Measurements from ENCODE around the gene HDDC3. TPM values are rescaled to one million over a fixed set of nuclear protein-coding genes. Genes with fewer than 3 reads are reported as not detected.

Gene HDDC3, protein sequence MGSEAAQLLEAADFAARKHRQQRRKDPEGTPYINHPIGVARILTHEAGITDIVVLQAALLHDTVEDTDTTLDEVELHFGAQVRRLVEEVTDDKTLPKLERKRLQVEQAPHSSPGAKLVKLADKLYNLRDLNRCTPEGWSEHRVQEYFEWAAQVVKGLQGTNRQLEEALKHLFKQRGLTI
- 11.9 and 13.2 TPM in 2 replicates for total RNA-seq (2014; rRNA removed)
- 9.4 TPM for polyA plus RNA-seq (2012)

DNA sequence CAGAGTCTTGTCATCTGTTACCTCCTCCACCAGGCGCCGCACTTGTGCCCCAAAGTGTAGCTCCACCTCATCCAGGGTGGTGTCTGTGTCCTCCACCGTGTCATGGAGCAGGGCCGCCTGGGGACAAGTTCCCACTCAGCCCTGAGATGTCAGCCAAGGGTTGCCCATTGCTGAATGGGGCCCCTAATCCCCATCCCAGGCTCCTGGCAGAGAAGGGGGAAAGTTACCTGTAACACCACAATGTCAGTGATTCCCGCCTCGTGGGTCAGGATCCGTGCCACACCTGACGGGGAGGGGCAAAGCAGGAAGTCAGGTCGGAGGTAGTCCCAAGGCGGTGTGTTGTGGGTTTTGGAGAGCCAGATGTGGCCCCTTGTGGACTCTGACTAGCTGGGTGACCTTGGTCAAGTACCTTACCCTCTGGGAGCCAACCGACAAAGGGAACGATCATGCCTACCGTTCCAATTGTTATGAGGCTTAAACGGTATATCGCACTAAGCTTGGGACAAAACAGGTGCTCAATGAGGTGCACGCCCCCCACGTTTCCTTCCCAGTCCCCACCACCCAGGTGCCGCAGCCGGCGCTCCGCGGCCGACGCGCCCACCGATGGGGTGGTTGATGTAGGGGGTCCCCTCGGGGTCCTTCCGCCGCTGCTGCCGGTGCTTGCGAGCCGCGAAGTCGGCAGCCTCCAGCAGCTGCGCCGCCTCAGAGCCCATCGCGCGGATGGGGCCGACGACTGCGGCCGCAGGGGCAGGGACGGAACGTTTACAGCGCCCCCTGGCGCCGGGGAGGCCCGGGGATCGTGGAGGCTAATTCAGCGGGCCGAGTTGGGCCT, at the start of gene HDDC3:
Gene HDDC3 (minus strand): TSS at position 722 of the 832 bp plus-strand sequence. CDS start 9 bp downstream, at position 713.
- peak; percentile 80 for DNase-seq (ENCODE audit: low read depth)

DNA sequence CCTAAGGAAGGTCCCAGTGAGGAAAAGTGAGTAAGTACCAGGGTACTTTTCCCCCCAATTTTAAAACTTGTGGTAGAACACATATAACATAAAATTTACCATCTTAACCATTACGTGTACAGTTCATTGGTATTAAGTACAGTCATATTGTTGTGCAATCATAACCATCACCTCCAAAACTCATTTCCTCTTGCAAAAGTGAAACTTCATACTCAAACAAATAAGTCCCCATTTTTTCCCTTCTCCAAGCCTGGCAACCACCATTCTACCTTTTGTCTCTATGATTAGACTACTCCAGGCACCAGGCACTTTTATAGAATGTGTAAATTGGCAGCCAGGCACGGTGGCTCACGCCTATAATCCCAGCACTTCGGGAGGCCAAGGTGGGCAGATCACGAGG, 49.8 kb upstream of the HDDC3 start:
- no peak for DNase-seq (ENCODE audit: low read depth)

DNA sequence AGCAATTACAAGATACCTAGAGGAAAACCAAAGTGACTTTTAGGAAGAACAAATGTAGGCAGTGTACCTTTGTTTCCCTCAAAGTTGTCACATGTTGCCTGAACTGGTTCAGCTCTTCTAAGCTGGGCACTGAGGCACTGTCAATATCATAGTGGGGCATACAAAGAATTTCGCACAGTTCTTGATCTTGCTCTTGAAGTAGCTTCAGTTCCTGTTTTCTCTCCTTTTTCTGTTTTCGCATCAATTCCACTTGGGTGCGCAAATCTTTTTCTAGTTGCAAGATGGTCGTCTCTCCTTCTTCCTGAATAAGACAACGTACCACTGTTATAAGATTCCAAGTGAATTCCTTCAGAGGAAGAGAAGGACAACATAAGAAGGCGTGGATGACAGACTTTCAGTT, 49.3 kb upstream of the HDDC3 start:
- no peak for DNase-seq (ENCODE audit: low read depth)

DNA sequence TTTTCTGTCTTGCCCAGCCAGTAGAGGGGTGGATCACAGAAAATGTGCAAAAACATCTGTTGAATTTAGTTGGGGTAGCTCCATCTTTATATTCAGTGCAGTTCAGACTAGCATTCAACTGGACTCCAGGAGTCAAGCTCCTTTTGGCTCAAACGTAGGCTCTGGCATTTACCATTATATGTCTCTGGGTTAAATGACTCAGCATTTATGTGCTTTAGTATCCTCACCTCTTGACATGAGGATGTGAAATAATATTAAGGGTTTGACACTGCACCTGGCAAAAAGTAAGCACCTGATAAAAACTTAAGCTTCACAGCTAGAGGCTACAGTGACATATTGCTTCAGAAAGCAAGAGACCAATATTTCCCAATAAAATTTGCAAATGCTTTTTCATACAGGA, 47.2 kb upstream of the HDDC3 start:
- no peak for DNase-seq (ENCODE audit: low read depth)

DNA sequence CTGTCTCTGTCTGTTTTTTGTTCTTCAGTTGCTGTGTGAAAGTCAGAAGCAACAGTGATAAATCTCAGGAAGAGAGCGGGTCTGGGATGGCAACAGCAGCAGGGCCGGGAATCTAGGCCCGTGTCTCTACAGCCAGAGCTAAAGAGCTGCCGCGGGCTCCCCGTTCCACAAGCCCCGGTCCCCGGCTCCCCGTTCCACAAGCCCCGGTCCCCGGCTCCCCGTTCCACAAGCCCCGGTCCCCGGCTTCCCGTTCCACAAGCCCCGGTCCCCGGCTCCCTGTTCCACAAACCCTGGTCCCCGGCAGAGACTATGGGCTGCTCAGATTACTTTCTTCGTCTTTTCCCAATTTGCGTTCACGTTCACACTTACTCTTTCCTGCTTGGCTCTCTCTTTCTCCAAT, 41.9 kb upstream of the HDDC3 start:
- no peak for DNase-seq (ENCODE audit: low read depth)

DNA sequence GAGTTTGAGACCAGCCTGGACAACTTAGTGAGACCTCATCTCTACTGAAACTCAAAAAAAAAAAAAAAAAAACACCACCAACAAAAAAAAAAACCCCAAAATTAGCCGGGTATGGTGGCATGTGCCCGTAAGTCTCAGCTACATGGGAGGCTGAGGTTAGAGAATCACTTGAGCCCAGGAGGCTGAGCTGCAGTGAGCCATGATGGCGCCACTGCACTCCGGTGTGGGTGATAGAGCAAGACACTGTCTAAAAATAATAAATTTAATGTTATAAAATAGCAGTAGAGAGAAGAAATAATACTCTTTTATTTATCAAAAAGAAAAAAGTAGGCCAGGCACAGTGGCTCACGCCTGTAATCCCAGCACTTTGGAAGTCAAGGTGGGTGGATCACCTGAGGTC, 39.8 kb upstream of the HDDC3 start:
- no peak for DNase-seq (ENCODE audit: low read depth)

DNA sequence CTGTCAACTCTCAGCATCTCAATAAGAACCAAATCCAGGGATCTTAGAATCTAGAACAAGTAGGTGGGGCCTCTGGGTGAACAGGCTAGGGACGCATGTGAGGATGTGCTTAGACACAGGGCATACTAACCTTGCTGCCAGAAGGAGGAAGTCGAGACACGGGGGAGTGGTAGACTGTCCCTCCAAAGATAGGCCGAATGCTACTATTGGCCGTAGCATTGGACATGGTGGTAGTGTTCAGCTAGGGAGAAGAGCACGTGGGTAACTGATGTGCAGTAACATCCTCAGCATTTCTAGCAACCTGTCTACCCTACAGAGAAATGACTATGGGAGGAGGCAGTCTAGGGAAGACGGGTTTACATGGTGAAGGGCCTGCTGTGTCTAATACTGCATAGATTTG, 37.9 kb upstream of the HDDC3 start:
- no peak for DNase-seq (ENCODE audit: low read depth)

DNA sequence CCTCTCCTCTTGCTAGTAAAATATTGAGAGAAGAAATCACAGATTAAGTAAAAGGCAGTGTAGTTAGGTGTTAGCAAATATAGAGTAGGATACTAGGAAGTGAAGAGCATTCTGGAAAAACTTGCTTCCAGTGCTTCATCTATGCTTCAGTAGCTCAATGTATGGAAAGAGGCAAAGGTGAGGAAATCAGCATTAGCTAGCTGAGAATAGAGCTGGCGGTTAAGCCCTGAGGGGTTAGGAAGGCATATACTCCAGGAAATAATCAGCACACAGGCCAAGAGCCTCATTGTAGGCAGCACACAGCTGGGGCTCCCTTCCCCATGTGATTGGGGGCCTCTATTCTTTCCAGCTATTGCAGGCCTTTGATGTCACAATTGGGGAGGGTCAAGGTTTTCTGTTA, 36.1 kb upstream of the HDDC3 start:
- no peak for DNase-seq (ENCODE audit: low read depth)

DNA sequence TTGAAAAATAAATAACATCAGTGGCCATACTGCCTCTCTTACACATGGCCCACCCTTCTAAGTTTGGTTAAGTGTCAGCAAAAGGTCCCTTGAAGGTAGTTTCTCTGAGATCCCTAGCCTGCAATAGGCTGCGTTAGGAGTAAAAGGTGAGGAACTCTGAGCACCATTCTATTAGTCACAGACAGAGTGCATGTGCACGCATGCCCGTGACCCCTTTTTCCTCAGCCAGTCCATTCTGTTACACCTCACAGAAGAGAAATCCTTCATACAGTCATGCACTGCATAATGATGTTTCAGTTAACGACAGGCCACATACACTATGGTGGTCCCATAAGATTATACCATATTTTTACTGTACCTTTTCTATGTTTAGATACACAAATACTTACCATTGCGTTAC, 34.9 kb upstream of the HDDC3 start:
- no peak for DNase-seq (ENCODE audit: low read depth)

DNA sequence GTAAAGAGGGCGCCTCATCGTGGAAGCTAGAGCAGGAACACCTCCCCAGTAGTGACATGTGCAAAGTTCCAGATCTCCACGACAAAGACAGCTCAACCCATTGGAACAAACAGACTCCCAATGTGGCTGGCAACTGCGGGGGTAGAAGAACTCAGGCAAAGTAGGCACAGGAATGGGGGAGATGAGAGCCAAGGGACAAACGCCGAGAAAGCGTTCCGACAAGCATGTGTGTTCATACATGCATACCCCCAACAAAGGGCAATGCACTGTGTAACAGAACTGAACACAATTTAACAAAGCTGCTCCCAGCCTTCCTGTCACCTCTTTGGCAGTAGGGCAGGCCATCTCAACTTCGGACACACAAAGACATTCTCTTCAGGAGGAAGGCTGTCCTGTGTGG, 33.9 kb upstream of the HDDC3 start:
- no peak for DNase-seq (ENCODE audit: low read depth)

DNA sequence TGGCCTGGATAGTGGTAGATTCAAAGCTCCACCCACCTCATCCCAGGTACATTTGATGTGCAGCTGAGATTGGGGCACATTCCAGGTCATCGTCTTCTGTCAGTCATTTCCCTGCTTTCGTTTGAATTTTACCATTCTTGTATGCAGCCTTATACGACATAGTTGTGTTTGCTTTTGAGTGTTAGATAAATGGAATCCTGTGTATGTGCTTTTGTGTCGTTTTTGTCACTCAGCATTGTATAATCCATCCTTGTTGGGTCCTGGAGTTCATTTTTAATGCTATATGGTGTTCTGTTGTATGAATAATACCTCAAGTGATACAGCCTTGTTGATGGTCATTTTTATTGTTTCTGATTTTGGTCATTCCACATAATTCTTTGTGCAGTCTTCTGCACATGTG, 29.7 kb upstream of the HDDC3 start:
- DNase-seq (ENCODE audit: low read depth), result no peak

DNA sequence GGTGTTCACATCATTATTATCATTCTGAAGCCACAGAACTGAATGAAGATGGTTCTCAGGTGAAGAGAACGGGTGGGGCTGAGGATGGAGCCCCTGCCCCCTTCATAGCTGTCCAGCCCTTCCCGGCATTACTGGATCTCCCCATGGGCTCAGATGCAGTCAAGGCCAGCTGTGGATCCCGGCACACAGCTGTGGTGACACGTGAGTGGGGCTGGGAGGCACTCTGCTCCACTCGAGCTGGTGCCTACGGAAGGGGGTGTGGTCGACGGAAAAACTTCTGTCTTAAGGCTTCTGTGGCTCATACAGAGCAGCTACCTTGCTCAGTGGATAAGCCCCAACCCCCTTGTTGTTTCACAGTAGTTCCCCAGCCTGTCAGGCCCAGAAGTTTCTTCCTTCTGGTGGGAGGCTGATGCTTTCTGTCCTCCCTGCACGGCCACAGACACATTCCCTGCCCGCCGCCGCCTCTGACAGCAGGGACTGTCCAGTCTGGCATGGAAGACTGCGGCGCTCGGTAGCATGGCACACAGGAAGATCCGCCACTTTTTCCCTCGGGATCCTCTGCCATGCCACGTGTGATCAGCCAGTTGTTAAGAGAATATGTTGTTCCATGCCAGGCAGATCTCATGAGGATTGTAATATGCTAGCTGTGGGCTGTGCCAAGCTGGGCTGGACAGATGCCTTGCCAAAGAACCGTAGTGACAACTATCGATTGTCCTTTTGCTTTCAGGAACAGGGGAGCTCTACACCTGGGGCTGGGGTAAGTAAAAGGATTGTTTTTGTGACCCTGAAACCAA, 28.1 kb upstream of the HDDC3 start:
- no peak for DNase-seq (ENCODE audit: low read depth)

DNA sequence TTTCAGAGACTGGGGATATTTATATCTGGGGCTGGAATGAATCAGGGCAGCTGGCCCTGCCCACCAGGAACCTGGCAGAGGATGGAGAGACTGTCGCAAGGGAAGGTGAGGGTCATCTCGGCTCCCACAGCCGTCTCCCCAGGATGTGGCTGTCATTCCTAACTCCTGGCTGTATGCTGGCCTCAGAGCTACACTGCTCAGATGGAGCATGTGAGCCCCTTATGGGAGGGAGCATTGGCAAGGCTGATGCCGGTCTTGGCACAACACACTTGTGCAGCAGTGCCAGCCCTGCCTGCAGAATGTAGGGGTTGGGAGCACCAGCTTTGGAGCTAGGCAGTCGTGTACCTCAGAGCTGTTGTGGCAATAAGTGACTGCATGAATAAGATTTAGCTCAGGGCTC, 27.5 kb upstream of the HDDC3 start:
- DNase-seq (ENCODE audit: low read depth), result peak; percentile 30

DNA sequence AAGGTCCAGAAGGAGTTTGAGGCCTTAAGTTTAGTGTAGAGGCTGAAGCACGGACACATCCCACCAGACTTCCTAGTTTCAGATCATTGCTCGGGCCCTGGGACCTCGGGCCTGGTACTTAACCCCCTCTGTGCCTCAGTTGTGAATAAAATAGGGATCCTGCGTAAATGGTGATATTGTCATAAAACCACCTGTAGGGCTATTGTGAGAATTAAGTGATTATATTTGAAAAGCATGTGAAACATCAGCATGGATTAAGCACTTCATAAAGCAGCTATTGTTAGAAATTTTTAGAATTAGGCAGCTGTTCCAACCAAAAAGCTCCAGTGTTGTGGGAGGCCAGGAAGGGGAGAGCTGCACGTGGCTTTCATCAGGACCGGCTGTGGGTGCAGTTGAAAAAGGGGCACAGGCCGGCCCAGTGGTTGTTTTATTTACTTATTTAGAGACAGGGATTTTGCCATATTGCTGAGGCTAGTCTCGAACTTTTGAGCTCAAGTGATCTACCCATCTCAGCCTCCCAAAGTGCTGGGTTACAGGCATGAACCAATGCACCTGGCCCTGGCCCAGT, 26.8 kb upstream of the HDDC3 start:
- DNase-seq (ENCODE audit: low read depth), result no peak

DNA sequence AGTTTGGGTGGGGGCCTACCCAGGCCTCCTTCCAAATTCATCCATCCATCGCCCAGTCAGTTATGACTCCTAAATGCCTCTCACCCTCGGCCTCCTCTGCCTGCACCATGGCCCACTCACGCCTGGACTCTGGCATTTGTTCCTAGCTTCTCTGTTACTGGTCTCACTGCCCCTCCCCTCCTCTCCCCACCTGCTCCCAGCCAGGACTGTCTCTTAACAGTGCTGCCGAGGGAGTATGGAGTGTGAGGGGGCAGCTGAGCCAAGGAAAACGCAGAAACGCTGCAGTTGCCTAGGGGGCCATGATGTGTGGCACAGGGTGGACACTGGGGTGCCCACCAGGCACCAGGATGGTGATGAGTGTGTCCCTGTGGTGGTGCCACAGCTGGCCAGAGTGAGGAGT, 25.4 kb upstream of the HDDC3 start:
- DNase-seq (ENCODE audit: low read depth), result no peak

DNA sequence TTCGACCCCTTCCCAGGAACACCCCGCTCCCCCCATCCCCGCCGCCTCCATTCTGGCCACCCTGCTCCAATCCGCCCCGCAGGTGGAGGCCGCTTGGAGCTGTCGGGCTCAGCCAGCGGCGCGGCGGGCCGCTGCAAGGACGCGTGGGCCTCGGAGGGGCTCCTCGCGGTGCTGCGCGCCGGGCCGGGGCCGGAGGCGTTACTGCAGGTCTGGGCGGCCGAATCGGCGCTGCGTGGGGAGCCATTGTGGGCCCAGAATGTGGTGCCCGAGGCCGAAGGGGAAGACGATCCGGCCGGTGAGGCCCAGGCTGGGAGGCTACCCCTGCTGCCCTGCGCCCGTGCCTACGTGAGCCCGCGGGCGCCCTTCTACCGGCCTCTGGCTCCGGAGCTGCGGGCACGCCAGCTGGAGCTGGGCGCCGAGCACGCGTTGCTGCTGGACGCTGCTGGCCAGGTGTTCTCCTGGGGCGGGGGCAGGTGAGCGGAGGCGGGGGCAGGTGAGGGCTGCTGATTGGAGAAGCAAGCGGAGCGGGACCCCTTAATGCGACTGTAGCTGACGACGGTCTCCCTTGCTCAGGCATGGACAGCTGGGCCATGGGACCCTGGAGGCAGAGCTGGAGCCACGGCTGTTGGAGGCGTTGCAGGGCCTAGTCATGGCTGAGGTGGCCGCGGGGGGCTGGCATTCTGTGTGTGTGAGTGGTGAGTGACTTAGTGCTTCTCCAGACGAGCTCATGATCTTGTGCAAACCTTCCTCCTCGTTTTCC, 24.9 kb upstream of the HDDC3 start:
- no peak for DNase-seq (ENCODE audit: low read depth)

DNA sequence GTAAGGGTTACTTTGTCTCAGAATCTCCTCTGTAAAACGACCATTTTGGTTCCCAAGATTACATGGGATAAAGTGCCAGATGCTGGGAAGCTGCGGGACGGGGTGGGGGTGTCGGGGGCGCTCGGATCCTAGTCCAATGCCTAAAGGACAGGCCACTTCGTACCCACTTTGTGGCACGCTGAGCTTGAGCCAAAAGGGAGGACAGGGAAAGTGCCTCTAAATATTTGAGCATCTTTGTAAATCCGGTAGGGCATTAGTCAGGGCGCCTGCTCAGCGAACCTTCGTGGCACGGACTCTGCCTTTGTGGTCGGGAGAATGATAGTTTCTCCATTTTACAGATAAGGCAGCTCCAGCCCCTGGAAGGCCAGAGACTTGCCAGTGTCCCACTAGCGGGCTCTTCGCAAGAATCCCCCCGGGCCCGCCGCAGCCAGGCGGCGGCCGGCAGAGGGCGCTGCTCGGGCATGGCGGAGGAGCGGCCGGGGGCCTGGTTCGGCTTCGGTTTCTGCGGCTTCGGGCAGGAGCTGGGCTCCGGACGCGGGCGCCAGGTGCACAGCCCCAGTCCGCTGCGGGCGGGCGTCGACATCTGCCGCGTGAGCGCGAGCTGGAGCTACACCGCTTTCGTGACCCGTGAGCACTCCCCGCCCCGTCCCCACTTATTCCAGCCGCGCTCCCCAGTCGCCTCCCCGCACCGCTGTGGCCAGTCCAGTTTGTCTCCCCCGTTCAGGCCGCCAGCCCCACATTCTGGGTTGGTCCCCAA, 24.1 kb upstream of the HDDC3 start:
- DNase-seq (ENCODE audit: low read depth), result peak; percentile 63

DNA sequence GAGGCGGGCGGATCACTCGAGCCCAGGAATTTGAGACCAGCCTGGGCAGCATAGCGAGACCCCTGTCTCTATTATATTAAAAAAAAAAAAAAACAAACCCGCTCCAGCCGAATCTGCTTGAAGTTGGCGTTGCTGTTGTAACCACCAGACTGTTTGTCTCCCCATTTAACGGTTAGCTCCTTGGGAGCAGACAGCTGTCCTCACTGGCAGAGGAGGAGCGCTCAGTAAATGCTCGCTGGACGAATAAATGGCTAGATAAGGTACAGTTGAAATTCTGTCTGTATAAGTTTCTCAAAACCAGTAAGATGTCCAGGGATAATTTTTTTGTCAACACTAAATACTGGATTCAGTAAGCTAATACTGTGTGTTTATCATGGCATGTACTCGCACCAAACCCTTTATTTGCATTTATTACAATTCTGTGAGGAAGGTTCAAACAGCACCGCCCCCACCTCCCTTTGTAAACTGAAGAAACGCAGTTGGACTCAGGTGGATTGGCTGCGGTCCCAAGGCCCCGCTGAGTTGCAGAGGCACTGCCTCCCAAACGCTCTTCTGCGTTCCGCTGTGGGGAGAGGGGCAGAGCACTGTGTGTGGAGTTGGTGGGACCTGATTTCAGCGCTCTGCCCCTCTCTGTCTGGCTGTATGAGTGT, 23.4 kb upstream of the HDDC3 start:
- peak; percentile 35 for DNase-seq (ENCODE audit: low read depth)

DNA sequence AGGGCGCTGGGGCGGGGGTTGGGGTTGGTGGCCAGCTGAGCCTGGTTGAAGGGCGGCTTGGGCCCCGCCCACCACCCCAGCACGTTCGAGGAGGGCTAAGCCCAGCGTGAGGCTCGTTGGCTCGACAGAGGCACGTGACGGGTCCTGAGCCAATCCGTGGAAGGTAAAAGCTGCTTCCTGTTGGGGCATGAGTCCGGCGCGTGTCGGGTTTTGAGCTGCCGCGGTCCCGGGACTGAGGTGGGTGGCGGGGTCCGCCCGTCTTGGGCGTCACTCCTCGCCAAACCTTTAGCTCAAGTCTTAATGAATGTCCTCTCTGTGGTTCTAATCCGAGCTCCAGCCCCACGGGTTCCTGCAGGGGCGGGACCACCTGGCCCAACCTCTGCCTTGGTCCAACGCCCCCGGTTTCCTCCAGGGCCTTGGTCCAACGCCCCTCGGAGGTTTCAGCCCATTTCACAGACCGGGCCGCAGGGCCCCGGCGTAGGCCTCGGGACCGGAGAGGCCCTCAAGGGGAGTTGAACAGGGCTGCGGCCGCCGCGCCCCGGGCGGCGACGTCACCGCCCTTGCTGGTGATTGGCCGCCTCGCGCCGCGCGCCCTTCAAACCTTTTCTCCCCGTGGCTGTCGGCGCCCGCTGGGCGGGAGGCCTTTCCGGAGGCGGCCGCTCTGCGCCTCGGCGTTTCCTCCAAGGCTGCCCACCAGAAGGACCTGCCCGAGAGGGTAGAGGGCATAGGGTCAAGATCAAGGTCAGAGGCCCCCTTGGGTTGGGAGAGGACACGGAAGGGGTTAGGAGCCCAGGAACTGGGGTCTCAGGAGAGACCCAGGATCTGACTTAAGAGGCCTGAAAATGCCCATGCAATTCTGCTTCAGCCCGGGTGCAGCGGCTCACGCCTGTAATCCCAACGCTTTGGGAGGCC, 22.6 kb upstream of the HDDC3 start, which contains the start of gene RCCD1:
Gene RCCD1 (plus strand): TSS at position 173 of the 912 bp plus-strand sequence. CDS start 1,851 bp downstream, outside the sequence.
- DNase-seq (ENCODE audit: low read depth), result peak; percentile 93

All from LHCN-M2 (cell line).